SK-N-MC (cell line): ENCODE results near the gene PNPLA5.
"Not testable (repeated sequence)": the region's sequence is repeated elsewhere in the genome, so short reads cannot be mapped to it uniquely, and the experiment has no call there.

Source experiments
- DNase-seq: peaks from one replicate; pipeline ENCODE4 v3.0.0-alpha.2; 2011; ENCODE audit warnings: low read depth, low spot score
- H3K27ac ChIP-seq: fragments of 200-600 bp; sonication (generic); 2 replicates; pipeline ENCODE4 v1.5.1; 2016; ENCODE audit warnings: mixed run types
- H3K36me3 ChIP-seq: fragments of 200-600 bp; sonication (generic); 2 replicates; pipeline ENCODE4 v1.6.1; 2017; ENCODE audit warnings: antibody characterized with exemption, low read length, mixed read lengths; ENCODE audit not compliant: insufficient read depth
- H3K4me3 ChIP-seq: fragments of 200-600 bp; sonication (generic); 2 replicates; pipeline ENCODE4 v1.5.1; 2016
- H3K9ac ChIP-seq: fragments of 200-600 bp; sonication (generic); 2 replicates; pipeline ENCODE4 v1.8.0; 2017; ENCODE audit warnings: mixed run types, mixed read lengths; ENCODE audit not compliant: insufficient read length
- H3K9me3 ChIP-seq: fragments of 200-600 bp; sonication (generic); 2 replicates; pipeline ENCODE4 v1.6.1; 2017; ENCODE audit warnings: low read depth, mild to moderate bottlenecking, antibody characterized with exemption, low read length, moderate library complexity, mixed read lengths
- EZH2 ChIP-seq: fragments of 200-600 bp; sonication (generic); IDR thresholded peaks from one replicate; pipeline ENCODE4 v1.6.1; 2017; ENCODE audit warnings: antibody characterized with exemption
- FOXP2 ChIP-seq: optimal IDR thresholded peaks from 2 replicates; pipeline ENCODE3; 2011; ENCODE audit warnings: mild to moderate bottlenecking, moderate library complexity; ENCODE audit not compliant: insufficient read depth; ENCODE audit errors: extremely low read length, control extremely low read depth
- POLR2AphosphoS5 ChIP-seq: IDR thresholded peaks from 2 replicates; pipeline ENCODE4 v1.6.1; 2012; ENCODE audit warnings: mild to moderate bottlenecking, low read depth, low read length, borderline replicate concordance

PNPLA5 gene

GRCh38 chr22:43909708-43910107 lies 17.9 kb upstream of the PNPLA5 start:
- H3K9ac ChIP-seq: no peak overlapping the region
- DNase-seq: no peak

GRCh38 chr22:43905681-43906080 lies 13.9 kb upstream of the PNPLA5 start:
- Histone ChIP-seq H3K9me3 (no peaks in the 10 kb centered on the region), H3K9ac (no peak overlapping the region), H3K36me3 (no peaks in the 10 kb centered on the region), H3K4me3 (no peak overlapping the region), H3K27ac (no peak overlapping the region)
- no peak for DNase-seq
- no peak for TF ChIP-seq EZH2
- no peak for TF ChIP-seq FOXP2
- no peak for TF ChIP-seq POLR2AphosphoS5

More at GRCh38 chr22:43909708-43910107, 17.9 kb upstream of the PNPLA5 start:
- Histone ChIP-seq H3K27ac (no peak overlapping the region), H3K9me3 (no peaks in the 10 kb centered on the region), H3K4me3 (no peak overlapping the region), H3K36me3 (no peaks in the 10 kb centered on the region)
- TF ChIP-seq EZH2: no peak
- no peak for TF ChIP-seq POLR2AphosphoS5
- no peak for TF ChIP-seq FOXP2

GRCh38 chr22:43904412-43904811 lies 12.6 kb upstream of the PNPLA5 start:
- H3K27ac ChIP-seq, H3K9ac ChIP-seq, DNase-seq, H3K9me3 ChIP-seq, H3K4me3 ChIP-seq, H3K36me3 ChIP-seq: not testable (repeated sequence)

GRCh38 chr22:43903033-43903432 lies 11.2 kb upstream of the PNPLA5 start:
- DNase-seq: not testable (repeated sequence)

GRCh38 chr22:43901976-43902643 lies 10.3 kb upstream of the PNPLA5 start:
- Histone ChIP-seq H3K4me3 (no peak overlapping the region), H3K9me3 (no peaks in the 10 kb centered on the region), H3K9ac (no peak overlapping the region), H3K36me3 (no peaks in the 10 kb centered on the region), H3K27ac (no peak overlapping the region)
- TF ChIP-seq FOXP2: no peak
- no peak for TF ChIP-seq POLR2AphosphoS5
- TF ChIP-seq EZH2: no peak
- DNase-seq: no peak

More at GRCh38 chr22:43903033-43903432, 11.2 kb upstream of the PNPLA5 start:
- H3K9me3 ChIP-seq, H3K36me3 ChIP-seq, H3K4me3 ChIP-seq, H3K27ac ChIP-seq, H3K9ac ChIP-seq: not testable (repeated sequence)

GRCh38 chr22:43900206-43900605 lies 8.4 kb upstream of the PNPLA5 start:
- no peak overlapping the region for H3K4me3 ChIP-seq
- no peak overlapping the region for H3K27ac ChIP-seq
- no peak for DNase-seq
- TF ChIP-seq EZH2 (no peak), FOXP2 (no peak), POLR2AphosphoS5 (no peak)
- H3K9me3 ChIP-seq: no peaks in the 10 kb centered on the region
- H3K9ac ChIP-seq: no peak overlapping the region
- H3K36me3 ChIP-seq: no peaks in the 10 kb centered on the region

GRCh38 chr22:43897751-43898261 lies 6.0 kb upstream of the PNPLA5 start:
- no peak for DNase-seq
- no peak overlapping the region for H3K27ac ChIP-seq
- no peak overlapping the region for H3K9ac ChIP-seq
- no peaks in the 10 kb centered on the region for H3K36me3 ChIP-seq
- H3K9me3 ChIP-seq: no peaks in the 10 kb centered on the region
- H3K4me3 ChIP-seq: no peak overlapping the region
- TF ChIP-seq EZH2 (no peak), POLR2AphosphoS5 (no peak), FOXP2 (no peak)

- H3K9ac ChIP-seq: no peak overlapping the region
- H3K36me3 ChIP-seq: no peaks in the 10 kb centered on the region
- H3K27ac ChIP-seq: no peak overlapping the region
- H3K9me3 ChIP-seq: no peaks in the 10 kb centered on the region
- H3K4me3 ChIP-seq: no peak overlapping the region
- TF ChIP-seq POLR2AphosphoS5 (no peak), FOXP2 (no peak), EZH2 (no peak)
- no peak for DNase-seq
Observed at GRCh38 chr22:43895986-43896645, 4.3 kb upstream of the PNPLA5 start.

GRCh38 chr22:43894122-43894521 lies 2.3 kb upstream of the PNPLA5 start:
- H3K27ac ChIP-seq: no peak overlapping the region
- no peak for DNase-seq
- no peak overlapping the region for H3K9ac ChIP-seq
- H3K36me3 ChIP-seq: no peaks in the 10 kb centered on the region
- no peak for TF ChIP-seq POLR2AphosphoS5
- TF ChIP-seq FOXP2: no peak
- no peak for TF ChIP-seq EZH2
- H3K4me3 ChIP-seq: no peak overlapping the region
- H3K9me3 ChIP-seq: no peaks in the 10 kb centered on the region
